CD14-positive monocyte (primary cell): Measurements from ENCODE around the gene NUDT1. TPM values are rescaled to one million over a fixed set of nuclear protein-coding genes. Genes with fewer than 3 reads are reported as not detected.
A peak's percentile ranks its signal among the peaks of the same experiment; 100 is the strongest.

Experiments
- DNase-seq, 3 donors: peaks; one replicate each; pipeline ENCODE4 v3.0.0-alpha.2; 2011 to 2022
- H2AFZ ChIP-seq: 2 replicates; pipeline ENCODE4 v1.6.0; 2012; ENCODE audit warnings: mild to moderate bottlenecking, low read depth, low read length, inconsistent platforms; ENCODE audit not compliant: insufficient read depth, poor library complexity, severe bottlenecking
- H3K27ac ChIP-seq, 2 donors: 1 replicate in 1 of 2; 2 replicates in 1 of 2; pipeline ENCODE4 v1.5.1; 2012 to 2013; ENCODE audit warnings: low read length in 2 of 2, control low read depth in 1 of 2, inconsistent platforms in 1 of 2, low read depth in 1 of 2, mild to moderate bottlenecking in 1 of 2
- H3K27me3 ChIP-seq, 2 donors: one replicate each; pipeline versions ENCODE4 v1.6.0 to v1.6.1; 2011 to 2013; ENCODE audit warnings: low read length in 2 of 2; ENCODE audit not compliant: control insufficient read depth in 2 of 2, insufficient read depth in 2 of 2
- H3K36me3 ChIP-seq, 2 donors: replicated peaks in 1 of 2; 1 replicate in 1 of 2; 2 replicates in 1 of 2; pipeline versions ENCODE4 v1.5.1 to v1.6.1; 2012 to 2013; ENCODE audit warnings: low read length in 2 of 2, control low read depth in 1 of 2, inconsistent platforms in 1 of 2, mild to moderate bottlenecking in 1 of 2; ENCODE audit not compliant: insufficient read depth in 2 of 2, control insufficient read depth in 1 of 2
- H3K4me1 ChIP-seq, 2 donors: 1 replicate in 1 of 2; 2 replicates in 1 of 2; pipeline versions ENCODE4 v1.5.1 to v1.6.1; 2012 to 2013; ENCODE audit warnings: low read length in 2 of 2, control low read depth in 1 of 2, inconsistent platforms in 1 of 2, mild to moderate bottlenecking in 1 of 2, moderate library complexity in 1 of 2; ENCODE audit not compliant: insufficient read depth in 2 of 2, control insufficient read depth in 1 of 2
- H3K4me2 ChIP-seq: replicated peaks from 2 replicates; pipeline ENCODE3; 2012; ENCODE audit warnings: low read length, moderate library complexity, mild to moderate bottlenecking; ENCODE audit not compliant: poor library complexity, severe bottlenecking; ENCODE audit errors: extremely low read depth
- H3K4me3 ChIP-seq, 3 experiments: fragments of 200-600 bp in 1 of 3; sonication (generic) in 1 of 3; replicated peaks in 1 of 3; 1 replicate in 2 of 3; 2 replicates in 1 of 3; pipeline ENCODE4 v1.5.1; 2011 to 2013; ENCODE audit warnings: low read length in 3 of 3, mild to moderate bottlenecking in 3 of 3, control low read depth in 2 of 3, low read depth in 2 of 3, inconsistent platforms in 1 of 3, moderate library complexity in 1 of 3
- H3K79me2 ChIP-seq: 2 replicates; pipeline ENCODE4 v1.6.0; 2012; ENCODE audit warnings: mild to moderate bottlenecking, control low read depth, inconsistent platforms, low read length, moderate library complexity; ENCODE audit not compliant: insufficient read depth
- H3K9ac ChIP-seq: 2 replicates; pipeline ENCODE4 v1.6.0; 2017; ENCODE audit warnings: low read length, mild to moderate bottlenecking; ENCODE audit not compliant: insufficient read depth, poor library complexity, severe bottlenecking
- H3K9me3 ChIP-seq, 2 donors: replicated peaks in 1 of 2; 1 replicate in 1 of 2; 2 replicates in 1 of 2; pipeline versions ENCODE4 v1.5.1 to v1.6.1; 2012 to 2013; ENCODE audit warnings: low read length in 2 of 2, control low read depth in 1 of 2; ENCODE audit not compliant: control insufficient read depth in 1 of 2, insufficient read depth in 1 of 2
- H4K20me1 ChIP-seq: 2 replicates; pipeline ENCODE4 v1.6.0; 2012; ENCODE audit warnings: mild to moderate bottlenecking, low read length, control low read depth, moderate library complexity; ENCODE audit not compliant: insufficient read depth
- H3K27ac Mint-ChIP-seq, 7 donors: one replicate each; pipeline ENCODE4 v1.8.0; 2020; ENCODE audit warnings: mild to moderate bottlenecking in 7 of 7, mixed read lengths in 7 of 7, moderate library complexity in 6 of 7, inconsistent platforms in 2 of 7
- H3K27me3 Mint-ChIP-seq, 3 donors: one replicate each; pipeline ENCODE4 v1.8.0; 2021 to 2022; ENCODE audit warnings: low read depth in 3 of 3, mild to moderate bottlenecking in 3 of 3, mixed read lengths in 3 of 3, moderate library complexity in 3 of 3, inconsistent platforms in 1 of 3
- H3K36me3 Mint-ChIP-seq, 2 donors: one replicate each; pipeline ENCODE4 v1.8.0; 2020; ENCODE audit warnings: mixed read lengths in 2 of 2, inconsistent platforms in 1 of 2, mild to moderate bottlenecking in 1 of 2
- H3K4me1 Mint-ChIP-seq: one replicate; pipeline ENCODE4 v1.8.0; 2020; ENCODE audit warnings: mild to moderate bottlenecking, mixed read lengths
- H3K4me3 Mint-ChIP-seq, 2 donors: one replicate each; pipeline ENCODE4 v1.8.0; 2020; ENCODE audit warnings: mild to moderate bottlenecking in 2 of 2, mixed read lengths in 2 of 2, moderate library complexity in 1 of 2
- H3K9me3 Mint-ChIP-seq, 7 donors: one replicate each; pipeline ENCODE4 v1.8.0; 2020 to 2022; ENCODE audit warnings: mixed read lengths in 7 of 7, mild to moderate bottlenecking in 6 of 7, moderate library complexity in 6 of 7, inconsistent platforms in 2 of 7
- WGBS: methylation state at CpG from one replicate; pipeline ENCODE4 v1.1.5; 2013; ENCODE audit warnings: missing lambda C conversion rate; ENCODE audit not compliant: insufficient coverage; 5-methylcytosine and 5-hydroxymethylcytosine counted together
- intact Hi-C, 2 donors: fragments of 100-400 bp; cut with micrococcal nuclease; formaldehyde crosslinking; loops; one replicate each; pipeline versions ENCODE4 v1.15.0 to v1.15.1; 2023
- polyA plus RNA-seq, 3 donors: library from polyadenylated mRNA; depleted of rRNA in 1 of 3; unstranded in 2 of 3; stranded (reverse) in 1 of 3; fragments of 300-500 nt in 2 of 3; fragments of >200 nt in 1 of 3; fragmentation: Illumina TruSeq in 2 of 3; gene quantifications; 1 replicate in 2 of 3; 2 replicates in 1 of 3; pipeline ENCODE4 v1.2.3, GENCODE V29; 2012 to 2021
- TF ChIP-seq, protein P1 (sequence below): fragments of 200-600 bp; IDR thresholded peaks from one replicate; pipeline ENCODE4 v1.8.0; 2022; ENCODE audit warnings: antibody characterized with exemption, mild to moderate bottlenecking

NUDT1 gene
- polyA plus RNA-seq, 3 donors = 19.6 to 42.6 (median 40.8) TPM

DNA sequence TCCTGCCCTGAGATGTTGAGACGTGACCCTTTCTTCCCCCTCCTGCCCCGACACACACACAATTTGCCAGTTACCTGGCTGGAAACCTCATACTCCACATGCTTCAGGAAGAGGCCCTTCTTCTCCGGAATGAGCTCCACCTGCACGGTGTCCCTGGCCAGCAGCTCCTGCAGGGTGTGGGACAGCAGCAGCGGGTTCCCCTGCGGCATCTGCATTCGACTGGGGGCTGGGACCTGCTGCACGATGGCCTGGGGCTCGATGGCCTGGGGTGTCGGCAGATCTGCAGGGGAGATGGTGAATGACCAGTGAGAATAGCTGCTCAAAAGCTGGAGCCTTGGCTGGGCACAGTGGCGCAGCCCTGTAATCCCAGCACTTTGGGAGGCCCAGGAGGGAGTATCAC lies 36.0 kb downstream of the NUDT1 start:
- peaks cover 0 to 3% (median 0%) of the 10 kb centered on the region in 7 donors for H3K9me3 Mint-ChIP-seq
- TF ChIP-seq, protein P1, sequence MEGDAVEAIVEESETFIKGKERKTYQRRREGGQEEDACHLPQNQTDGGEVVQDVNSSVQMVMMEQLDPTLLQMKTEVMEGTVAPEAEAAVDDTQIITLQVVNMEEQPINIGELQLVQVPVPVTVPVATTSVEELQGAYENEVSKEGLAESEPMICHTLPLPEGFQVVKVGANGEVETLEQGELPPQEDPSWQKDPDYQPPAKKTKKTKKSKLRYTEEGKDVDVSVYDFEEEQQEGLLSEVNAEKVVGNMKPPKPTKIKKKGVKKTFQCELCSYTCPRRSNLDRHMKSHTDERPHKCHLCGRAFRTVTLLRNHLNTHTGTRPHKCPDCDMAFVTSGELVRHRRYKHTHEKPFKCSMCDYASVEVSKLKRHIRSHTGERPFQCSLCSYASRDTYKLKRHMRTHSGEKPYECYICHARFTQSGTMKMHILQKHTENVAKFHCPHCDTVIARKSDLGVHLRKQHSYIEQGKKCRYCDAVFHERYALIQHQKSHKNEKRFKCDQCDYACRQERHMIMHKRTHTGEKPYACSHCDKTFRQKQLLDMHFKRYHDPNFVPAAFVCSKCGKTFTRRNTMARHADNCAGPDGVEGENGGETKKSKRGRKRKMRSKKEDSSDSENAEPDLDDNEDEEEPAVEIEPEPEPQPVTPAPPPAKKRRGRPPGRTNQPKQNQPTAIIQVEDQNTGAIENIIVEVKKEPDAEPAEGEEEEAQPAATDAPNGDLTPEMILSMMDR = no peak
- no peak for DNase-seq
- no peak overlapping the region for H3K4me2 ChIP-seq
- H3K27me3 ChIP-seq = no peaks in the 10 kb centered on the region
- H2AFZ ChIP-seq = no peak overlapping the region
- H3K79me2 ChIP-seq = peaks cover 3% of the 10 kb centered on the region
- no peaks in the 10 kb centered on the region for H3K4me1 Mint-ChIP-seq
- peak overlapping the region in 2 of 7 donors; percentile 19 to 21 for H3K27ac Mint-ChIP-seq
- no peaks in the 10 kb centered on the region for H3K4me1 ChIP-seq
- H3K9ac ChIP-seq = no peak overlapping the region
- H4K20me1 ChIP-seq = peaks cover 10% of the 10 kb centered on the region
- no peak overlapping the region for H3K27ac ChIP-seq
- H3K36me3 ChIP-seq = peaks cover 21 to 29% of the 10 kb centered on the region in 2 donors
- no peak overlapping the region for H3K4me3 ChIP-seq
- no peaks in the 10 kb centered on the region for H3K9me3 ChIP-seq
- H3K4me3 Mint-ChIP-seq = no peak overlapping the region
- peaks cover 27 to 48% of the 10 kb centered on the region in 2 donors for H3K36me3 Mint-ChIP-seq
- H3K27me3 Mint-ChIP-seq = peaks cover 0 to 1% (median 1%) of the 10 kb centered on the region in 3 donors
- intact Hi-C loops = no loop called here
- 94% methylated on average over 7 of the region's 11 CpGs for WGBS

GRCh38 chr7:2279896-2280295 lies 37.9 kb downstream of the NUDT1 start:
- Mint-ChIP-seq H3K9me3 (no peaks in the 10 kb centered on the region), H3K27ac (peak overlapping the region in 3 of 7 donors; percentile 21 to 40 (median 27)), H3K4me3 (no peak overlapping the region), H3K36me3 (peaks cover 19 to 35% of the 10 kb centered on the region in 2 donors), H3K4me1 (no peaks in the 10 kb centered on the region), H3K27me3 (peaks cover 0 to 1% (median 1%) of the 10 kb centered on the region in 3 donors)
- TF ChIP-seq, protein P1 = no peak
- no peak overlapping the region for H2AFZ ChIP-seq
- WGBS = no CpG with 5 or more reads among the region's 4 CpGs
- H3K79me2 ChIP-seq = peaks cover 3% of the 10 kb centered on the region
- no peak overlapping the region for H3K4me3 ChIP-seq
- intact Hi-C loops = no loop called here
- no peaks in the 10 kb centered on the region for H3K4me1 ChIP-seq
- H3K4me2 ChIP-seq = no peak overlapping the region
- DNase-seq = no peak
- no peaks in the 10 kb centered on the region for H3K9me3 ChIP-seq
- peaks cover 10% of the 10 kb centered on the region for H4K20me1 ChIP-seq
- no peaks in the 10 kb centered on the region for H3K27me3 ChIP-seq
- H3K9ac ChIP-seq = no peak overlapping the region
- no peak overlapping the region for H3K27ac ChIP-seq
- peaks cover 11 to 18% of the 10 kb centered on the region in 2 donors for H3K36me3 ChIP-seq
